GM18951 (cell line): ENCODE measurements around the gene GOPC.

Source experiments
- POLR2A ChIP-seq: IDR thresholded peaks from 4 replicates; pipeline ENCODE4 v1.6.1; 2011; ENCODE audit warnings: mild to moderate bottlenecking; ENCODE audit not compliant: insufficient read length, insufficient read depth; ENCODE audit errors: extremely low read depth
- in situ Hi-C: fragments of 300-500 bp; cut with MboI; formaldehyde crosslinking; loops from one replicate; pipeline ENCODE4 v1.12.0; 2022; ENCODE audit warnings: low sequenced_read_pairs, mixed read lengths, inconsistent platforms; ENCODE audit not compliant: unreplicated experiment

GOPC gene

GRCh38 chr6:117573006-117573680 is 29.2 kb downstream of the GOPC start:
- in situ Hi-C loops: loop anchor here (25.0 kb wide), 1 partner anchor 236 kb away; no protein-coding TSS in a partner anchor

GRCh38 chr6:117568831-117569410 is 33.4 kb downstream of the GOPC start:
- TF ChIP-seq POLR2A: no peak
- in situ Hi-C loops: loop anchor here (25.0 kb wide), 1 partner anchor 232 kb away; no protein-coding TSS in a partner anchor

More at GRCh38 chr6:117573006-117573680, 29.2 kb downstream of the GOPC start:
- no peak for TF ChIP-seq POLR2A

GRCh38 chr6:117568247-117568646 is 34.1 kb downstream of the GOPC start:
- in situ Hi-C loops: loop anchor here (25.0 kb wide), 1 partner anchor 231 kb away; no protein-coding TSS in a partner anchor
- no peak for TF ChIP-seq POLR2A

- in situ Hi-C loops: loop anchor here (25.0 kb wide), 1 partner anchor 227 kb away; no protein-coding TSS in a partner anchor
- TF ChIP-seq POLR2A: no peak
Observed at GRCh38 chr6:117564681-117565080, 37.6 kb downstream of the GOPC start.

GRCh38 chr6:117561128-117561527 is 41.2 kb downstream of the GOPC start:
- TF ChIP-seq POLR2A: no peak
- in situ Hi-C loops: loop anchor here (25.0 kb wide), 1 partner anchor 224 kb away; no protein-coding TSS in a partner anchor

GRCh38 chr6:117559299-117559698 is 43.0 kb downstream of the GOPC start:
- TF ChIP-seq POLR2A: no peak
- in situ Hi-C loops: loop anchor here (10.0 to 25.0 kb wide), 2 partner anchors 114 to 222 kb away; no protein-coding TSS in a partner anchor

- no peak for TF ChIP-seq POLR2A
- in situ Hi-C loops: loop anchor here (10.0 to 25.0 kb wide), 2 partner anchors 114 to 222 kb away; no protein-coding TSS in a partner anchor
Observed at GRCh38 chr6:117558818-117559217, 43.5 kb downstream of the GOPC start.

- in situ Hi-C loops: loop anchor here (10.0 to 25.0 kb wide), 2 partner anchors 113 to 221 kb away; no protein-coding TSS in a partner anchor
- TF ChIP-seq POLR2A: no peak
Observed at GRCh38 chr6:117557951-117558350, 44.4 kb downstream of the GOPC start.

GRCh38 chr6:117555882-117556498 is 46.3 kb downstream of the GOPC start:
- in situ Hi-C loops: loop anchor here (10.0 to 25.0 kb wide), 2 partner anchors 111 to 219 kb away; no protein-coding TSS in a partner anchor
- no peak for TF ChIP-seq POLR2A

GRCh38 chr6:117555262-117555849 is 47.0 kb downstream of the GOPC start:
- in situ Hi-C loops: loop anchor here (10.0 to 25.0 kb wide), 2 partner anchors 111 to 218 kb away; no protein-coding TSS in a partner anchor
- no peak for TF ChIP-seq POLR2A

GRCh38 chr6:117553142-117553541 is 49.2 kb downstream of the GOPC start:
- in situ Hi-C loops: loop anchor here (10.0 to 25.0 kb wide), 2 partner anchors 108 to 216 kb away; no protein-coding TSS in a partner anchor
- TF ChIP-seq POLR2A: no peak

GRCh38 chr6:117552618-117553017 is 49.7 kb downstream of the GOPC start:
- TF ChIP-seq POLR2A: no peak
- in situ Hi-C loops: loop anchor here (10.0 to 25.0 kb wide), 2 partner anchors 108 to 215 kb away; no protein-coding TSS in a partner anchor
